Activated CD4-positive, alpha-beta T cell treated with anti-CD3 and anti-CD28 coated beads for 48 hours (primary cell): ENCODE results near the gene VPS9D1.
"Not testable (repeated sequence)": the region's sequence is repeated elsewhere in the genome, so short reads cannot be mapped to it uniquely, and the experiment has no call there.

Experiments used
- DNase-seq: peaks from one replicate; pipeline ENCODE4 v3.0.0-alpha.2; 2020

Gene VPS9D1

DNA sequence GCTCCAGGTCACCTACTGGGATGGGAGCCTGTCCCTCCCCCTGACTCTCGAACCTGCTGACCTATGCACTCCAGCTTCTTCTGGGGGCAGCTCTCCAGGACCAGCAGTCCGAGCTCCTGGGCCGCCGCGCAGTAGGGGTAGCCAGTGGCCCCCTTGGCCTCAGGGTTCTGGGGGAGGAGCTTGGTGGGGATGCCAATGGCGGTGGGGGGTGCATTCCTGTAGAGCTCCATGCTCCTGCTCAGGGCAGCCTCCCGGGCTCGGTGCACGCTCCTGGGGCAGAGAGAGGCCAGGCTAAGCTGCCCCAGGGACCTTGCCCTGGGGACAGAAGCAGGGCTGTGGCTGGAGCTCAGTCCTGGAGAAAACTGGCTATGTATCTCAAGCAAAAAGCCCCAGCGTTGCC is 11.5 kb downstream of the VPS9D1 start:
- no peak for DNase-seq

GRCh38 chr16:89708481-89708931 is 12.2 kb downstream of the VPS9D1 start:
- DNase-seq = no peak

GRCh38 chr16:89707695-89708094 is 13.0 kb downstream of the VPS9D1 start:
- DNase-seq = no peak

GRCh38 chr16:89706518-89707260 is 14.0 kb downstream of the VPS9D1 start:
- no peak for DNase-seq

- DNase-seq = no peak
Observed at GRCh38 chr16:89705006-89705405, 15.7 kb downstream of the VPS9D1 start.

DNA sequence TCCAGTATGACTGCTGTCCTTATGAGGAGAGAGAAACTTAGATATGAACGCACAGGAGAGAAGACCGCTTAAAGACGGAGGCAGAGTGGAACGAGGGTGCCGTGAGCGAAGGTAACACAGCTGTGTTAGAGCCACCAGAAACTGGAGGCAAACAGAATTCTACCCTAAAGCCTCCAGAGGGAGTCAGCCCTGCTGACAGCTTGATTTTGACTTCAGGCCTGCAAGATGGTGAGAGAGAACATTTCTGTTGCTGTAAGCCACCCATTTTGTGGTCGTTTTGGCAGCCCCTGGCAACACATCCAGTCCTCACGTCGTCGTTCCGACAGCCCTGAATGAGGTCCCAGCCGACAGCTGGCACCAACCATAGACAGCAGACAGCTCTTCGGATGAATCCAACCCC is 16.4 kb downstream of the VPS9D1 start:
- DNase-seq = no peak

- peak; percentile 98 for DNase-seq
Observed at GRCh38 chr16:89701425-89702406, 19.0 kb downstream of the VPS9D1 start, which contains the start of gene SPATA2L. TSS of gene SPATA2L (minus strand) at chr16:89701705. CDS start at chr16:89701232, 473 bp downstream.

GRCh38 chr16:89700649-89701424 is 19.9 kb downstream of the VPS9D1 start:
- DNase-seq = peak; percentile 72

- peak; percentile 98 for DNase-seq
Observed at GRCh38 chr16:89700100-89700648, 20.5 kb downstream of the VPS9D1 start.

- DNase-seq = not testable (repeated sequence)
Observed at GRCh38 chr16:89699629-89700099, 21.0 kb downstream of the VPS9D1 start.

- DNase-seq = not testable (repeated sequence)
Observed at GRCh38 chr16:89698717-89699116, 22.0 kb downstream of the VPS9D1 start.

DNA sequence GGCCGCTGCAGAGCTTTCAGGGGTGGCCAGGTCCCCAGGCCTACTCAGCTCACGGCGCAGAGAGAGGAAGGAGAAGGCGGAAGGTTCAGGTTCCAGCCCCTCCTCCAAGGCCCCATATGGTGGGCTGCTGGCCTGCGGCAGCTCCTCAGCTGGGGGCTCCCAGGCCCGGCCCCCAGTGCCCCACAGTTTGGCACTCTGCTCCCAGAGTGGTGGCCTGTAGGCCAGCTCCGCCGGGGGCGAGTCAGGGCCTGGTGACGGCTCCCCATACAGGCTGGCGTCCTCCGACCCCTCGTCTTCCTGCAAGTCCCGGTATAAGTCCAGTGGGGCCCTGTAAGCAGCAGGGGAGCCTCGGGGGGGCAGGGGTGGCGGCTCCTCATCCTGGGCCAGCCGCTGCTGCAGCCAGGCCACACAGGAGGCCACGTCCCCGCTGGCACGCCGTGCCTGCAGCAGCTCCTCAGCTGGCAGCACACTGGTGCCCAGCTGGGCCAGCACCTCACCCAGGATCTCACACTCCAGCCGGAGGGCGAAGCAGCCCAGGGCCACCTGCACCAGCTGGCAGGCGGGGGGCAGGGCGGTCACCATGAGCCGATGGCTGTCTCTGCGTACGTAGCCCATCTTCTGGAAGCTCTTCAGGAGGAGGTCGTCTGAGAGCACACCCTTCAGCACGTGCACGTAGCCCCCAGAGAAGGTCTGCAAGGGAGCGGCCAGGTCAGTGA is 22.9 kb downstream of the VPS9D1 start:
- DNase-seq = no peak

- no peak for DNase-seq
Observed at GRCh38 chr16:89697161-89697615, 23.5 kb downstream of the VPS9D1 start.

DNA sequence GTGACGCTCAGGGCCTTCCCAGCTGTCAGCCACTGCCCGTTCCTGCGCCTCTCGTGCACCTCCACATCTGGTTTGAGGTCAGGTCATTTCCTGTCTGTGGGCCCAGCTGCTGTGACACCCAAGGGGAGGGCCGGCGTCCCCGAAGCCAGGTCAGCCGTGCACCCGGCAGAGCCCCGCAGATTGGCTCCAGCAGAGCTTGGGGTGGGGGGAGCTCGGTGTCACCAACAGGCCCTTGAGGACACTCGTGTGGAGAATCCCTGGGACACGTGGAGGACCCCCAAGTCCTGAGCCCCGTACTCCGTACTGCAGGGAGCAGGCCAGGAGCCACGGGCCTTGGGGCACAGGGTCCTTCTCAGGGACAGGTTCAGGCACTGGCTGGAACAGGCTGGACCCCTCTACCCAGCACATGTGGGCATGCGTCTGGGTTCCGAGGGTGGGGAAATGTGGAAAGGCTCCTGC is 24.0 kb downstream of the VPS9D1 start:
- DNase-seq = no peak

GRCh38 chr16:89695875-89696669 is 24.6 kb downstream of the VPS9D1 start:
- no peak for DNase-seq

- DNase-seq = no peak
Observed at GRCh38 chr16:89695086-89695874, 25.4 kb downstream of the VPS9D1 start.

GRCh38 chr16:89694784-89695085 is 26.0 kb downstream of the VPS9D1 start:
- DNase-seq = not testable (repeated sequence)

- DNase-seq = no peak
Observed at GRCh38 chr16:89693931-89694783, 26.5 kb downstream of the VPS9D1 start.

GRCh38 chr16:89693289-89693731 is 27.4 kb downstream of the VPS9D1 start:
- DNase-seq = no peak
